Measurements from ENCODE around the gene FNTB.
A peak's percentile ranks its signal among the peaks of the same experiment; 100 is the strongest.

FNTB gene

GRCh38 chr14:64953661-64954060, 33.0 kb upstream of the FNTB start:
- no peak for DNase-seq

- no peak for DNase-seq
Observed at GRCh38 chr14:64954491-64955240, 32.0 kb upstream of the FNTB start.

GRCh38 chr14:64955297-64955696, 31.4 kb upstream of the FNTB start:
- no peak for DNase-seq

GRCh38 chr14:64956697-64957406, 29.8 kb upstream of the FNTB start:
- no peak for DNase-seq

GRCh38 chr14:64958201-64958600, 28.5 kb upstream of the FNTB start:
- no peak for DNase-seq

- DNase-seq = no peak
Observed at GRCh38 chr14:64958743-64959142, 28.0 kb upstream of the FNTB start.

- peak; percentile 50 for DNase-seq
Observed at GRCh38 chr14:64960762-64961276, 25.9 kb upstream of the FNTB start.

- DNase-seq = no peak
Observed at GRCh38 chr14:64963611-64964010, 23.1 kb upstream of the FNTB start.

- DNase-seq = no peak
Observed at GRCh38 chr14:64965356-64966000, 21.2 kb upstream of the FNTB start.

- no peak for DNase-seq
Observed at GRCh38 chr14:64966976-64967375, 19.7 kb upstream of the FNTB start.

GRCh38 chr14:64968167-64968566, 18.5 kb upstream of the FNTB start:
- DNase-seq = no peak

- no peak for DNase-seq
Observed at GRCh38 chr14:64968651-64969050, 18.0 kb upstream of the FNTB start.

GRCh38 chr14:64970041-64970440, 16.7 kb upstream of the FNTB start:
- no peak for DNase-seq

- no peak for DNase-seq
Observed at GRCh38 chr14:64970776-64971477, 15.8 kb upstream of the FNTB start.

- no peak for DNase-seq
Observed at GRCh38 chr14:64971491-64971942, 15.2 kb upstream of the FNTB start.

GRCh38 chr14:64971943-64972791, 14.5 kb upstream of the FNTB start, which contains the start of gene RAB15:
Gene RAB15, minus strand, starts transcription at chr14:64972336. Its CDS starts 260 bp downstream, at chr14:64972076.
- DNase-seq = no peak

- no peak for DNase-seq
Observed at GRCh38 chr14:64973026-64973442, 13.7 kb upstream of the FNTB start.

- no peak for DNase-seq
Observed at GRCh38 chr14:64973826-64974225, 12.9 kb upstream of the FNTB start.

- DNase-seq = no peak
Observed at GRCh38 chr14:64974563-64974962, 12.1 kb upstream of the FNTB start.

GRCh38 chr14:64979336-64980074, 7.2 kb upstream of the FNTB start:
- DNase-seq = no peak
